GM23338 (cell line): ENCODE results near the gene CSF2.

ENCODE experiments used
- CTCF ChIP-seq, 2 experiments: fragments of 200-600 bp in 1 of 2; sonication (generic) in 1 of 2; conservative IDR thresholded peaks; 2 replicates each; pipeline versions ENCODE4 v1.5.1 to v1.6.1; 2016 to 2017; ENCODE audit warnings: antibody characterized with exemption in 2 of 2, low read depth in 2 of 2, mild to moderate bottlenecking in 2 of 2, moderate library complexity in 1 of 2
- EZH2 ChIP-seq: fragments of 200-600 bp; sonication (generic); IDR thresholded peaks from one replicate; pipeline ENCODE4 v1.8.0; 2017; ENCODE audit warnings: antibody characterized with exemption, mild to moderate bottlenecking, low read depth; ENCODE audit not compliant: unreplicated experiment
- JUNB ChIP-seq: IDR thresholded peaks from one replicate; pipeline ENCODE4 v1.6.1; 2016; ENCODE audit warnings: antibody characterized with exemption; ENCODE audit not compliant: unreplicated experiment
- POLR2AphosphoS5 ChIP-seq: IDR thresholded peaks from 2 replicates; pipeline ENCODE4 v1.6.1; 2016; ENCODE audit warnings: antibody characterized with exemption, low read depth
- ZNF114 ChIP-seq: fragments of 250-450 bp; sonication (Bioruptor Pico); IDR thresholded peaks from 2 replicates; pipeline ENCODE4 v1.5.0; 2020; ENCODE audit warnings: mild to moderate bottlenecking, moderate library complexity
- ZNF331 ChIP-seq: fragments of 250-450 bp; sonication (Bioruptor Pico); IDR thresholded peaks from 2 replicates; pipeline ENCODE4 v1.5.0; 2020; ENCODE audit warnings: low read depth, mild to moderate bottlenecking, moderate library complexity
- TF ChIP-seq, protein P1 (sequence below): IDR thresholded peaks from one replicate; pipeline ENCODE4 v1.6.1; 2018; ENCODE audit warnings: antibody characterized with exemption; ENCODE audit not compliant: unreplicated experiment

GRCh38 chr5:132103969-132104391, 30.4 kb downstream of the CSF2 start:
- TF ChIP-seq CTCF (conservative IDR thresholded peaks at IDR 0.05; ENCODE audit: low read depth in 2 of 2) = no peak
- no peak for TF ChIP-seq ZNF114
- no peak for TF ChIP-seq EZH2
- no peak for TF ChIP-seq POLR2AphosphoS5
- TF ChIP-seq, protein P1, sequence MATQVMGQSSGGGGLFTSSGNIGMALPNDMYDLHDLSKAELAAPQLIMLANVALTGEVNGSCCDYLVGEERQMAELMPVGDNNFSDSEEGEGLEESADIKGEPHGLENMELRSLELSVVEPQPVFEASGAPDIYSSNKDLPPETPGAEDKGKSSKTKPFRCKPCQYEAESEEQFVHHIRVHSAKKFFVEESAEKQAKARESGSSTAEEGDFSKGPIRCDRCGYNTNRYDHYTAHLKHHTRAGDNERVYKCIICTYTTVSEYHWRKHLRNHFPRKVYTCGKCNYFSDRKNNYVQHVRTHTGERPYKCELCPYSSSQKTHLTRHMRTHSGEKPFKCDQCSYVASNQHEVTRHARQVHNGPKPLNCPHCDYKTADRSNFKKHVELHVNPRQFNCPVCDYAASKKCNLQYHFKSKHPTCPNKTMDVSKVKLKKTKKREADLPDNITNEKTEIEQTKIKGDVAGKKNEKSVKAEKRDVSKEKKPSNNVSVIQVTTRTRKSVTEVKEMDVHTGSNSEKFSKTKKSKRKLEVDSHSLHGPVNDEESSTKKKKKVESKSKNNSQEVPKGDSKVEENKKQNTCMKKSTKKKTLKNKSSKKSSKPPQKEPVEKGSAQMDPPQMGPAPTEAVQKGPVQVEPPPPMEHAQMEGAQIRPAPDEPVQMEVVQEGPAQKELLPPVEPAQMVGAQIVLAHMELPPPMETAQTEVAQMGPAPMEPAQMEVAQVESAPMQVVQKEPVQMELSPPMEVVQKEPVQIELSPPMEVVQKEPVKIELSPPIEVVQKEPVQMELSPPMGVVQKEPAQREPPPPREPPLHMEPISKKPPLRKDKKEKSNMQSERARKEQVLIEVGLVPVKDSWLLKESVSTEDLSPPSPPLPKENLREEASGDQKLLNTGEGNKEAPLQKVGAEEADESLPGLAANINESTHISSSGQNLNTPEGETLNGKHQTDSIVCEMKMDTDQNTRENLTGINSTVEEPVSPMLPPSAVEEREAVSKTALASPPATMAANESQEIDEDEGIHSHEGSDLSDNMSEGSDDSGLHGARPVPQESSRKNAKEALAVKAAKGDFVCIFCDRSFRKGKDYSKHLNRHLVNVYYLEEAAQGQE = no peak
- TF ChIP-seq JUNB = no peak
- TF ChIP-seq ZNF331 (CRISPR knock-in tag) = no peak
